A673 (cell line): ENCODE data around the gene ANKRD52. TPM values are rescaled to one million over a fixed set of nuclear protein-coding genes. Genes with fewer than 3 reads are reported as not detected.
"Not testable (repeated sequence)": the region's sequence is repeated elsewhere in the genome, so short reads cannot be mapped to it uniquely, and the experiment has no call there.

ENCODE experiments used
- BruUV-seq: library from RNA; stranded (reverse); fragments of 400-500 nt; replicated peaks from 2 replicates; lab custom pipeline; 2021; lab: Mats Ljungman, UMichigan
- CTCF ChIA-PET: fragments of 300-600 bp; sonication (Branson Sonifier 250); formaldehyde crosslinking; loops from one replicate; lab custom pipeline; 2022; ENCODE audit warnings: antibody characterized with exemption; lab: Charles Lee
- POLR2A ChIA-PET: fragments of 300-600 bp; sonication (Branson Sonifier 250); formaldehyde crosslinking; loops from one replicate; lab custom pipeline; 2022; ENCODE audit warnings: antibody characterized with exemption; ENCODE audit not compliant: low non-redundant PET; lab: Charles Lee
- DNase-seq: peaks from one replicate; pipeline ENCODE4 v3.0.0-alpha.2; 2015; ENCODE audit warnings: low spot score
- H3K27ac ChIP-seq: fragments of 200-600 bp; sonication (generic); 2 replicates; pipeline ENCODE4 v1.5.1; 2016; ENCODE audit warnings: mixed run types, low read depth, mild to moderate bottlenecking, mixed read lengths, antibody characterized with exemption, low read length; ENCODE audit not compliant: poor library complexity, severe bottlenecking
- H3K27me3 ChIP-seq: fragments of 200-600 bp; sonication (generic); replicated peaks from 2 replicates; pipeline ENCODE4 v1.6.1; 2017; ENCODE audit warnings: mixed run types, low read depth, mild to moderate bottlenecking, mixed read lengths, antibody characterized with exemption, low read length; ENCODE audit not compliant: insufficient read depth, poor library complexity
- H3K36me3 ChIP-seq: fragments of 200-600 bp; sonication (generic); 2 replicates; pipeline ENCODE4 v1.6.1; 2016; ENCODE audit warnings: mixed run types, mild to moderate bottlenecking, mixed read lengths, antibody characterized with exemption, low read length; ENCODE audit not compliant: insufficient read depth, poor library complexity, severe bottlenecking
- H3K4me1 ChIP-seq: fragments of 200-600 bp; sonication (generic); 2 replicates; pipeline ENCODE4 v1.6.1; 2017; ENCODE audit warnings: mixed run types, mild to moderate bottlenecking, mixed read lengths, antibody characterized with exemption, low read length; ENCODE audit not compliant: insufficient read depth, poor library complexity, severe bottlenecking
- H3K4me3 ChIP-seq: fragments of 200-600 bp; sonication (generic); 2 replicates; pipeline ENCODE4 v1.5.1; 2016; ENCODE audit warnings: low read depth, mixed run types, mild to moderate bottlenecking, mixed read lengths, low read length; ENCODE audit not compliant: poor library complexity, severe bottlenecking
- H3K9me3 ChIP-seq: fragments of 200-600 bp; sonication (generic); 2 replicates; pipeline ENCODE4 v1.6.1; 2016; ENCODE audit warnings: mixed run types, low read depth, mild to moderate bottlenecking, mixed read lengths, antibody characterized with exemption, low read length; ENCODE audit not compliant: poor library complexity, severe bottlenecking
- CTCF ChIP-seq: fragments of 300-800, 200-600 bp; sonication (generic); conservative IDR thresholded peaks from 2 replicates; pipeline ENCODE4 v1.5.1; 2017; ENCODE audit warnings: low read depth, mild to moderate bottlenecking, antibody characterized with exemption, low read length, moderate library complexity, mixed read lengths
- EZH2 ChIP-seq: fragments of 200-600 bp; sonication (generic); IDR thresholded peaks from 2 replicates; pipeline ENCODE4 v1.6.1; 2017; ENCODE audit warnings: borderline replicate concordance, low read depth, mild to moderate bottlenecking, mixed read lengths, antibody characterized with exemption, low read length; ENCODE audit not compliant: poor library complexity, severe bottlenecking
- intact Hi-C: fragments of 100-400 bp; cut with micrococcal nuclease; formaldehyde crosslinking; loops from one replicate; pipeline ENCODE4 v1.10.0; 2022; ENCODE audit not compliant: unreplicated experiment
- total RNA-seq: library from RNA; stranded (reverse); gene quantifications from 2 replicates; pipeline ENCODE4 v1.2.3, GENCODE V29; 2021

ANKRD52 gene
- total RNA-seq, 1 experiment from 2014 or later, result 74.7 TPM

GRCh38 chr12:56267443-56268071 is 9.4 kb upstream of the ANKRD52 start:
- Histone ChIP-seq H3K27me3 (no peaks in the 10 kb centered on the region), H3K4me1 (peaks cover 3% of the 10 kb centered on the region), H3K36me3 (peaks cover 19% of the 10 kb centered on the region), H3K4me3 (peak overlapping the region; percentile 70), H3K9me3 (no peaks in the 10 kb centered on the region), H3K27ac (peak overlapping the region; percentile 86)
- TF ChIP-seq CTCF (no peak), EZH2 (no peak)
- no peak for DNase-seq
- intact Hi-C loops, result no loop called here
- POLR2A ChIA-PET, result no interaction called here
- BruUV-seq, result no TSS peak
- CTCF ChIA-PET, result interaction anchor here (1.0 kb wide), 2 partner anchors 9 to 49 kb away, joined by 3 to 5 read pairs; partner anchors contain the start of genes ANKRD52 and CNPY2

GRCh38 chr12:56266693-56267442 is 8.7 kb upstream of the ANKRD52 start, which contains the start of gene COQ10A:
TSS of gene COQ10A (plus strand) at chr12:56266942. CDS start at chr12:56267119, 177 bp downstream.
- H3K27me3 ChIP-seq, result no peaks in the 10 kb centered on the region
- TF ChIP-seq CTCF (peak; percentile 62), EZH2 (no peak)
- intact Hi-C loops, result no loop called here
- H3K4me3 ChIP-seq, result peak within 1 kb of the TSS; percentile 70
- H3K4me1 ChIP-seq, result peaks cover 3% of the 10 kb centered on the region
- peak within 1 kb of the TSS; percentile 86 for H3K27ac ChIP-seq
- peaks cover 13% of the 10 kb centered on the region for H3K36me3 ChIP-seq
- ChIA-PET CTCF (interaction anchor here (1.0 to 1.5 kb wide), 4 partner anchors 9 to 197 kb away, joined by 3 to 5 read pairs (median 4); partner anchors contain the start of genes ANKRD52 and CNPY2), POLR2A (no interaction called here)
- DNase-seq, result peak; percentile 92
- no peaks in the 10 kb centered on the region for H3K9me3 ChIP-seq
- no TSS peak for BruUV-seq

GRCh38 chr12:56266068-56266692 is 8.0 kb upstream of the ANKRD52 start:
- POLR2A ChIA-PET, H3K4me1 ChIP-seq, DNase-seq, H3K36me3 ChIP-seq, H3K9me3 ChIP-seq, H3K27me3 ChIP-seq, BruUV-seq, H3K27ac ChIP-seq, intact Hi-C loops: not testable (repeated sequence)
- CTCF ChIA-PET, result interaction anchor here (1.0 to 1.5 kb wide), 3 partner anchors 8 to 198 kb away, joined by 3 to 4 read pairs (median 3); partner anchors contain the start of gene ANKRD52
- peak overlapping the region; percentile 70 for H3K4me3 ChIP-seq
